ENCODE results near the gene APCDD1. TPM values are rescaled to one million over a fixed set of nuclear protein-coding genes. Genes with fewer than 3 reads are reported as not detected.
"Not testable (repeated sequence)": the region's sequence is repeated elsewhere in the genome, so short reads cannot be mapped to it uniquely, and the experiment has no call there.

The APCDD1 gene
- total RNA-seq, 1 experiment from 2014 or later, result 11.8 TPM

GRCh38 chr18:10525371-10525691 is 70.9 kb downstream of the APCDD1 start:
- Histone ChIP-seq H3K9me3 (no peaks in the 10 kb centered on the region), H3K27me3 (no peaks in the 10 kb centered on the region), H3K4me3 (peak overlapping the region; percentile 79), H3K36me3 (no peaks in the 10 kb centered on the region)
- no peak for DNase-seq

GRCh38 chr18:10525697-10526560 is 71.5 kb downstream of the APCDD1 start, which contains the start of gene NAPG:
TSS of gene NAPG (plus strand) at chr18:10526027. CDS start at chr18:10526103, 76 bp downstream.
- Histone ChIP-seq H3K36me3 (peaks cover 1% of the 10 kb centered on the region; the same call in 1 of the 2 replicates), H3K4me3 (peak within 1 kb of the TSS; percentile 79), H3K27me3 (no peaks in the 10 kb centered on the region), H3K9me3 (no peaks in the 10 kb centered on the region)
- DNase-seq, result peak; percentile 92

- DNase-seq, result no peak
These were observed 72.1 kb downstream of the APCDD1 start for GRCh38 chr18:10526561-10526949.

GRCh38 chr18:10528439-10528838 is 74.0 kb downstream of the APCDD1 start:
- no peaks in the 10 kb centered on the region for H3K27me3 ChIP-seq
- H3K4me3 ChIP-seq, result no peak overlapping the region
- H3K9me3 ChIP-seq, result no peaks in the 10 kb centered on the region
- DNase-seq, result no peak
- peaks cover 3% of the 10 kb centered on the region; the same call in 1 of the 2 replicates for H3K36me3 ChIP-seq

More at GRCh38 chr18:10526561-10526949, 72.1 kb downstream of the APCDD1 start:
- H3K27me3 ChIP-seq, result no peaks in the 10 kb centered on the region
- no peaks in the 10 kb centered on the region for H3K9me3 ChIP-seq
- peak overlapping the region; percentile 79 for H3K4me3 ChIP-seq
- H3K36me3 ChIP-seq, result peaks cover 3% of the 10 kb centered on the region; the same call in 1 of the 2 replicates

GRCh38 chr18:10530002-10530401 is 75.6 kb downstream of the APCDD1 start:
- no peaks in the 10 kb centered on the region for H3K27me3 ChIP-seq
- no peaks in the 10 kb centered on the region for H3K9me3 ChIP-seq
- no peak for DNase-seq
- peaks cover 13% of the 10 kb centered on the region; the same call in 1 of the 2 replicates for H3K36me3 ChIP-seq
- no peak overlapping the region for H3K4me3 ChIP-seq

- peaks cover 15% of the 10 kb centered on the region; the same call in 1 of the 2 replicates for H3K36me3 ChIP-seq
- no peak for DNase-seq
- H3K27me3 ChIP-seq, result no peaks in the 10 kb centered on the region
- no peaks in the 10 kb centered on the region for H3K9me3 ChIP-seq
- H3K4me3 ChIP-seq, result no peak overlapping the region
These were observed 76.4 kb downstream of the APCDD1 start for GRCh38 chr18:10530852-10531251.

GRCh38 chr18:10533111-10533510 is 78.7 kb downstream of the APCDD1 start:
- no peaks in the 10 kb centered on the region for H3K9me3 ChIP-seq
- no peaks in the 10 kb centered on the region for H3K27me3 ChIP-seq
- DNase-seq, result no peak
- H3K36me3 ChIP-seq, result peaks cover 17% of the 10 kb centered on the region; the same call in 1 of the 2 replicates
- H3K4me3 ChIP-seq, result no peak overlapping the region

- H3K9me3 ChIP-seq, result no peaks in the 10 kb centered on the region
- no peaks in the 10 kb centered on the region for H3K27me3 ChIP-seq
- H3K4me3 ChIP-seq, result no peak overlapping the region
- no peak for DNase-seq
- H3K36me3 ChIP-seq, result peaks cover 30% of the 10 kb centered on the region
These were observed 81.8 kb downstream of the APCDD1 start for GRCh38 chr18:10536280-10536679.

GRCh38 chr18:10537765-10538164 is 83.3 kb downstream of the APCDD1 start:
- Histone ChIP-seq H3K36me3 (peaks cover 36% of the 10 kb centered on the region), H3K27me3 (no peaks in the 10 kb centered on the region), H3K9me3 (no peaks in the 10 kb centered on the region), H3K4me3 (no peak overlapping the region)
- no peak for DNase-seq

- H3K36me3 ChIP-seq, result peaks cover 34% of the 10 kb centered on the region
- DNase-seq, H3K9me3 ChIP-seq, H3K27me3 ChIP-seq, H3K4me3 ChIP-seq: not testable (repeated sequence)
These were observed 84.7 kb downstream of the APCDD1 start for GRCh38 chr18:10539124-10539523.

Other genes with a start within 250 kb of the APCDD1 start
- gene NAPG, start 71.4 kb downstream of the APCDD1 start, total RNA-seq (2014; rRNA removed; shearing (Covaris generic); ENCODE audit: low replicate concordance), result 24.5 and 33.9 TPM in 2 replicates